ENCODE measurements around the gene LFNG. TPM values are rescaled to one million over a fixed set of nuclear protein-coding genes. Genes with fewer than 3 reads are reported as not detected.

The LFNG gene
- total and polyA plus RNA-seq, 2 donors (not counting 1 experiment from before 2014, with no cell fraction given), result 73.3 to 208 TPM

DNA sequence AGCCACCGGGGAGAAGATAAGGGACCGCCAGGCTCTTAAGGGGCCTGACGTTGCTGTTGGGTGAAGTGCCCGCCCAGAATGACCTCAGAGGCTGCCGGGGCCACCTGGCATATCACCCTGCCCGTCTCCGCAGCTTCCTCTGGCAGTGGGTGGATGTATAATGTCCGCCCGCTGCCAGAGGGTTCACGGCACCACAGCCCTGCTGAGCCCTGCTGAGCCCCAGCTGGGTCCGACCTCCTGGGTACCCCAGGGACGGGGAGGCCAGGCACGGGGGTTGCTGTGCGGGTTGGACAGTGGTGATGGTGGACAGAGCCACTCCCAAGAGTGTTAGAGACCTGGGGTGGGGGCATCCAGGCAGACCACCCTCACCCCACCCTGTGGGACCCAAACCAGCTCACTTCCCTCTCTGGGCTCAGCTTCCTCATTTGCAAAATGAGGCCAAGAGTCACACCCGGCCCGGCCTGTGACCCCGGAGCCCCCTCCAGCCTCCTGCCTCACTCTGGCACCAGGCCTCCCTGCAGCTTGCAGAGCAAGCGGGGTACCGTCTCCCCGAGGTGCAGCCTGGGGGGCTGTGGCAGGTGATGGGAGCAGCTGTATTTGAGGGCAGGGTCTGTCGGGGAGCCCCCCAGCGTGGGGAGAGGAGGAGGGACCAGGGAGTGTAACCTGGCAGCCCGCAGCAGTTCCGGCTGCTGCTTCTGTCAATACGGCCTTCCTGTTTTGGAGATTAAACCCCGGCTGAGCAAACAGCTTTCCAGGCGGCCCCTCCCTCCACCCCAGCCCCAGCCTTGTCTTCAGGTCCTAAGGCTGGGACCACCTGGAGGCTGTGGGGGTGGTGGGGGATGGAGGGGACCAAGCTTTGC is 8.4 kb upstream of the LFNG start:
- H3K4me2 ChIP-seq (replicated peaks; ENCODE audit: low read depth, low read length, poor library complexity, severe bottlenecking), result peak overlapping the region; percentile 93
- H3K79me2 ChIP-seq (ENCODE audit: control insufficient read depth, insufficient read depth, low read length), result peaks cover 27% of the 10 kb centered on the region
- intact Hi-C loops (cut with micrococcal nuclease), result loop anchor here (1.0 to 2.0 kb wide), 3 partner anchors 8 to 34 kb away; partner anchors contain the start of genes GRIFIN and LFNG
- peak overlapping the region; percentile 70 for H3K9ac ChIP-seq (ENCODE audit: low read length)
- no peaks in the 10 kb centered on the region for H4K20me1 ChIP-seq (ENCODE audit: control insufficient read depth, insufficient read depth, low read length, poor library complexity, severe bottlenecking)
- H2AFZ ChIP-seq (ENCODE audit: insufficient read depth, low read depth, low read length, poor library complexity, severe bottlenecking), result peak overlapping the region; percentile 67
- peak overlapping the region; percentile 99 to 100 for H3K27ac ChIP-seq (ENCODE audit: low read length in 2 of 2)
- H3K4me1 ChIP-seq (ENCODE audit: control insufficient read depth in 2 of 2, insufficient read depth in 2 of 2, low read length in 2 of 2), result peaks cover 60 to 71% of the 10 kb centered on the region in 2 donors
- no peaks in the 10 kb centered on the region for H3K9me3 Mint-ChIP-seq (ENCODE audit: insufficient read depth)
- no peaks in the 10 kb centered on the region for H3K27me3 Mint-ChIP-seq
- peak overlapping the region; percentile 88 for H3K4me3 Mint-ChIP-seq
- CTCF ChIA-PET, result interaction anchor here (0.8 to 5.0 kb wide), 11 partner anchors 10 to 199 kb away, joined by 3 to 34 read pairs (median 7); no protein-coding TSS in a partner anchor
- peak; percentile 70 for ATAC-seq (ENCODE audit: low read depth)
- DNase-seq, result peak; percentile 95
- H3K9me3 ChIP-seq (ENCODE audit: control extremely low read depth in 1 of 3, control insufficient read depth in 2 of 3, insufficient read depth in 1 of 3, low read length in 2 of 3), result no peaks in the 10 kb centered on the region
- H3K27ac Mint-ChIP-seq, result peak overlapping the region; percentile 99
- H3K4me1 Mint-ChIP-seq, result peaks cover 67% of the 10 kb centered on the region
- TF ChIP-seq CTCF (IDR thresholded peaks at IDR 0.05), result no peak
- TF ChIP-seq EZH2 (IDR thresholded peaks at IDR 0.05; ENCODE audit: borderline replicate concordance, insufficient read depth, low read depth, low read length, poor library complexity, severe bottlenecking), result no peak
- H3K36me3 ChIP-seq (replicated peaks in 1 of 2; ENCODE audit: control extremely low read depth in 1 of 2, control insufficient read depth in 1 of 2, extremely low read depth in 1 of 2, insufficient read depth in 2 of 2, low read length in 1 of 2), result no peaks in the 10 kb centered on the region
- no peaks in the 10 kb centered on the region for H3K27me3 ChIP-seq (replicated peaks in 1 of 4; ENCODE audit: control extremely low read depth in 1 of 4, control insufficient read depth in 3 of 4, insufficient read depth in 4 of 4, low read length in 3 of 4)
- WGBS (ENCODE audit: insufficient coverage), result under 1% methylated on average over 24 of the region's 27 CpGs
- POLR2A ChIA-PET, result interaction anchor here (0.6 to 7.5 kb wide), 18 partner anchors 9 to 1001 kb away, joined by 3 to 340 read pairs (median 4); partner anchors contain the start of genes BRAT1, CHST12, LFNG and TTYH3
- H3K4me3 ChIP-seq (ENCODE audit: control extremely low read depth in 1 of 5, extremely low read depth in 1 of 5, insufficient read depth in 1 of 5, low read depth in 2 of 5, low read length in 4 of 5), result peak overlapping the region in 4 of 5 experiments; percentile 37 to 51 (median 40)

Data from B cell (primary cell).